IMR-90 (cell line): Measurements from ENCODE around the gene CNPY3. TPM values are rescaled to one million over a fixed set of nuclear protein-coding genes. Genes with fewer than 3 reads are reported as not detected.

ENCODE experiments used
- ATAC-seq: fragments of 200-7000 bp; cut with Tn5 transposase; 2 replicates; pipeline ENCODE4 v1.9.1; 2020; ENCODE audit warnings: low read depth, mild to moderate bottlenecking, moderate library complexity
- BruUV-seq: library from RNA; stranded (reverse); fragments of 400-500 nt; replicated peaks from 2 replicates; lab custom pipeline; 2021; lab: Mats Ljungman, UMichigan
- CTCF ChIA-PET: fragments of 300-600 bp; formaldehyde crosslinking; extraction: SDS; loops from one replicate; lab custom pipeline; 2021; ENCODE audit warnings: antibody characterized with exemption; lab: Yijun Ruan, JAX
- POLR2A ChIA-PET: fragments of 300-600 bp; sonication (Branson Sonifier 250); formaldehyde crosslinking; loops from one replicate; lab custom pipeline; 2022; ENCODE audit warnings: antibody characterized with exemption; ENCODE audit not compliant: unreplicated experiment; lab: Charles Lee
- DNase-seq: peaks from one replicate; pipeline ENCODE4 v3.0.0; 2013
- H2AFZ ChIP-seq: replicated peaks from 2 replicates; pipeline ENCODE3; 2013; ENCODE audit warnings: low read length, mild to moderate bottlenecking; ENCODE audit not compliant: poor library complexity
- H2AK5ac ChIP-seq: 2 replicates; pipeline ENCODE4 v1.6.1; 2013; ENCODE audit warnings: low read depth, low read length, inconsistent platforms
- H2AK9ac ChIP-seq: replicated peaks from 2 replicates; pipeline ENCODE3; 2013; ENCODE audit warnings: mild to moderate bottlenecking, low read depth, low read length, moderate library complexity; ENCODE audit not compliant: poor library complexity
- H2BK120ac ChIP-seq: 2 replicates; pipeline ENCODE4 v1.6.1; 2013; ENCODE audit warnings: low read depth, low read length, inconsistent platforms
- H2BK15ac ChIP-seq: 3 replicates; pipeline ENCODE4 v1.6.1; 2013; ENCODE audit warnings: low read depth, low read length, inconsistent platforms
- H2BK20ac ChIP-seq: 2 replicates; pipeline ENCODE4 v1.6.1; 2013; ENCODE audit warnings: low read depth, mild to moderate bottlenecking, inconsistent platforms, low read length, moderate library complexity
- H2BK5ac ChIP-seq: 2 replicates; pipeline ENCODE4 v1.6.1; 2013; ENCODE audit warnings: mild to moderate bottlenecking, low read depth, low read length, inconsistent platforms; ENCODE audit not compliant: poor library complexity, severe bottlenecking
- H3K14ac ChIP-seq: replicated peaks from 2 replicates; pipeline ENCODE4 v1.6.1; 2013; ENCODE audit warnings: low read depth, low read length, inconsistent platforms
- H3K18ac ChIP-seq: 2 replicates; pipeline ENCODE4 v1.6.1; 2013; ENCODE audit warnings: low read depth, low read length, control low read depth
- H3K23ac ChIP-seq: 2 replicates; pipeline ENCODE4 v1.6.1; 2013; ENCODE audit warnings: low read depth, low read length, inconsistent platforms
- H3K27ac ChIP-seq: 2 replicates; pipeline ENCODE4 v1.5.1; 2013; ENCODE audit warnings: mild to moderate bottlenecking, control low read depth, low read length; ENCODE audit not compliant: insufficient read depth
- H3K27me3 ChIP-seq: 2 replicates; pipeline ENCODE4 v1.6.1; 2013; ENCODE audit warnings: low read length; ENCODE audit not compliant: control insufficient read depth, insufficient read depth
- H3K36me3 ChIP-seq: 2 replicates; pipeline ENCODE4 v1.6.1; 2013; ENCODE audit warnings: low read length, mixed read lengths; ENCODE audit not compliant: control insufficient read depth, insufficient read depth
- H3K4ac ChIP-seq: 2 replicates; pipeline ENCODE4 v1.6.1; 2013; ENCODE audit warnings: low read depth, low read length, inconsistent platforms
- H3K4me1 ChIP-seq: 2 replicates; pipeline ENCODE4 v1.6.1; 2013; ENCODE audit warnings: low read length, mixed read lengths; ENCODE audit not compliant: control insufficient read depth, insufficient read depth
- H3K4me2 ChIP-seq: 2 replicates; pipeline ENCODE4 v1.6.1; 2013; ENCODE audit warnings: low read depth, mild to moderate bottlenecking, control low read depth, low read length, moderate library complexity
- H3K4me3 ChIP-seq: 2 replicates; pipeline ENCODE4 v1.5.1; 2013; ENCODE audit warnings: low read depth, mild to moderate bottlenecking, control low read depth, low read length, moderate library complexity; ENCODE audit not compliant: insufficient read depth
- H3K56ac ChIP-seq: 2 replicates; pipeline ENCODE4 v1.6.1; 2013; ENCODE audit warnings: low read length, inconsistent platforms; ENCODE audit not compliant: insufficient read depth; ENCODE audit errors: extremely low read depth
- H3K79me1 ChIP-seq, 2 experiments: 2 replicates each; pipeline ENCODE4 v1.6.1; 2013; ENCODE audit warnings: low read length in 2 of 2, inconsistent platforms in 1 of 2, low read depth in 1 of 2
- H3K9ac ChIP-seq: 2 replicates; pipeline ENCODE4 v1.6.1; 2013; ENCODE audit warnings: low read depth, low read length, control low read depth
- H3K9me1 ChIP-seq: 2 replicates; pipeline ENCODE4 v1.6.1; 2013; ENCODE audit warnings: low read length, inconsistent platforms; ENCODE audit not compliant: insufficient read depth
- H3K9me3 ChIP-seq: 2 replicates; pipeline ENCODE4 v1.6.1; 2013; ENCODE audit warnings: low read length; ENCODE audit not compliant: control insufficient read depth, insufficient read depth
- H4K20me1 ChIP-seq: 2 replicates; pipeline ENCODE4 v1.6.1; 2013; ENCODE audit warnings: low read length, inconsistent platforms; ENCODE audit not compliant: insufficient read depth
- H4K5ac ChIP-seq: 2 replicates; pipeline ENCODE4 v1.6.1; 2013; ENCODE audit warnings: mild to moderate bottlenecking, low read depth, low read length, control low read depth
- H4K8ac ChIP-seq, 2 experiments: 2 replicates each; pipeline ENCODE4 v1.6.1; 2013; ENCODE audit warnings: low read depth in 2 of 2, low read length in 2 of 2, control low read depth in 1 of 2, inconsistent platforms in 1 of 2
- H4K91ac ChIP-seq: 2 replicates; pipeline ENCODE4 v1.6.1; 2013; ENCODE audit warnings: low read depth, low read length, inconsistent platforms; ENCODE audit not compliant: insufficient read depth
- BHLHE40 ChIP-seq: fragments of 150-350 bp; IDR thresholded peaks from 2 replicates; pipeline ENCODE4 v1.6.1; 2016; ENCODE audit warnings: mild to moderate bottlenecking, low read depth, low read length
- CEBPB ChIP-seq: IDR thresholded peaks from 2 replicates; pipeline ENCODE4 v1.6.1; 2012; ENCODE audit warnings: low read depth, low read length, improper control_type of control experiment
- CHD1 ChIP-seq: IDR thresholded peaks from 2 replicates; pipeline ENCODE4 v1.6.1; 2012; ENCODE audit warnings: low read depth, low read length, improper control_type of control experiment
- FOS ChIP-seq: fragments of 150-350 bp; IDR thresholded peaks from 2 replicates; pipeline ENCODE4 v1.6.1; 2016; ENCODE audit warnings: low read depth, low read length
- MXI1 ChIP-seq: IDR thresholded peaks from 2 replicates; pipeline ENCODE4 v1.6.1; 2012; ENCODE audit warnings: low read depth, mild to moderate bottlenecking, low read length, moderate library complexity, borderline replicate concordance
- NFE2L2 ChIP-seq: fragments of 150-350 bp; IDR thresholded peaks from 2 replicates; pipeline ENCODE4 v1.6.1; 2016; ENCODE audit warnings: low read depth, mild to moderate bottlenecking, low read length
- RFX5 ChIP-seq: IDR thresholded peaks from 2 replicates; pipeline ENCODE4 v1.8.0; 2012; ENCODE audit warnings: low read depth, mild to moderate bottlenecking, low read length, moderate library complexity
- SMC3 ChIP-seq: fragments of 150-350 bp; IDR thresholded peaks from 2 replicates; pipeline ENCODE4 v1.6.1; 2016; ENCODE audit warnings: low read depth, mild to moderate bottlenecking, antibody characterized with exemption, low read length, moderate library complexity
- WGBS, 2 experiments: methylation state at CpG; one replicate each; pipeline versions ENCODE4 v1.1.5 to v1.1.7; 2013; ENCODE audit warnings: missing lambda C conversion rate in 2 of 2; ENCODE audit not compliant: insufficient read length in 1 of 2; ENCODE audit errors: extremely low coverage in 2 of 2; 5-methylcytosine and 5-hydroxymethylcytosine counted together
- dilution Hi-C: fragments of 300-500 bp; cut with HindIII; formaldehyde crosslinking; loops from one replicate; pipeline ENCODE4 v1.14.3; 2018; ENCODE audit warnings: low sequenced_read_pairs; ENCODE audit not compliant: unreplicated experiment
- in situ Hi-C: fragments of 300-500 bp; cut with MboI; formaldehyde crosslinking; loops from 3 replicates; pipeline ENCODE4 v1.14.3; 2019; ENCODE audit warnings: low sequenced_read_pairs, inconsistent platforms, mixed read lengths
- intact Hi-C: fragments of 100-400 bp; cut with micrococcal nuclease; formaldehyde crosslinking; loops from 2 replicates; pipeline ENCODE4 v1.10.0; 2022
- polyA plus RNA-seq, 3 experiments: library from polyadenylated mRNA; depleted of rRNA; stranded (reverse); fragments of >200 nt; gene quantifications; 2 replicates each; pipeline ENCODE4 v1.2.3, GENCODE V29; 2012; ENCODE audit warnings: low replicate concordance in 1 of 3
- total RNA-seq: library from RNA; depleted of rRNA; stranded (reverse); fragments of >200 nt; gene quantifications from 2 replicates; pipeline ENCODE4 v1.2.3, GENCODE V29; 2012

Gene CNPY3
- total and polyA plus RNA-seq, 2 of the 4 experiments (the other 2 are of a cell fraction) = 13.3 to 39.2 TPM

DNA sequence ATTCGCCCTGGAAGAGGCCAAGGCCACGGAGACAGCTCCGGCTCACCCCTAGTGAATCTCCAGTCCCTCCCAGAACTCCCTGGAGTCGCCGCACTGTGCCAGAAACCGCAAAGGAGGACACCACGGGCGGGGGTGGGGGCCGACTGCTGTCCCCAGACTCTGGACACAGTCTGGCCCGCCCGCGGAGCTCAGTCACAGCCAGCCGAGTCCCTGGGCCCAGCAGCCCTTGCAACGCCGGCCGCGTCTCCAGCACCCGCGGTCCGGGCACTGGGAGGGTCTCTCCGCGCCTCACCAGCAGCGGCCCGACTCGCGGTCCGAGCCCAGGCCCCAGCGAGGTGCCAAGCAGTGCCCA lies 49.2 kb downstream of the CNPY3 start:
- no peak overlapping the region for H3K18ac ChIP-seq
- no peak overlapping the region for H4K5ac ChIP-seq
- WGBS, 2 experiments = 0% methylated on average over 9 of the region's 28 CpGs; no CpG with 5 or more reads in 1 of the 2 experiments
- peak; percentile 44 for ATAC-seq
- intact Hi-C loops = loop anchor here (2.0 to 5.0 kb wide), 2 partner anchors 50 to 76 kb away; partner anchors contain the start of gene CNPY3
- H4K91ac ChIP-seq = 0 out of 2 replicates have a peak overlapping the region, but pooled peaks have one; percentile 6
- H2BK5ac ChIP-seq = peak overlapping the region; percentile 75
- 0 out of 2 replicates have a peak, but pooled peaks cover 5% of the 10 kb centered on the region for H4K20me1 ChIP-seq
- H3K4me1 ChIP-seq = peaks cover 5% of the 10 kb centered on the region
- dilution Hi-C loops = no loop called here
- H2BK120ac ChIP-seq = no peak overlapping the region
- peak overlapping the region; percentile 75 for H2AK5ac ChIP-seq
- peak overlapping the region; percentile 93 for H3K23ac ChIP-seq
- H3K9me3 ChIP-seq = no peaks in the 10 kb centered on the region
- no peak for DNase-seq
- TF ChIP-seq CEBPB (no peak), BHLHE40 (no peak), CHD1 (no peak; the same call in 1 of the 2 replicates), FOS (no peak), SMC3 (no peak), MXI1 (no peak), RFX5 (no peak), NFE2L2 (no peak)
- H2AFZ ChIP-seq = peak overlapping the region; percentile 94
- POLR2A ChIA-PET = interaction anchor here (0.6 kb wide), 1 partner anchor 49 kb away, joined by 4 read pairs; the partner anchor contains the start of gene CNPY3
- H4K8ac ChIP-seq = peak overlapping the region in 1 of 2 experiments; percentile 61; a peak in 1 of 4 replicates
- no peak overlapping the region for H2BK15ac ChIP-seq
- CTCF ChIA-PET = no interaction called here
- H3K36me3 ChIP-seq = peaks cover 9% of the 10 kb centered on the region
- in situ Hi-C loops = loop anchor here (5.0 kb wide), 1 partner anchor 46 kb away; no protein-coding TSS in a partner anchor
- BruUV-seq = no TSS peak
- peaks cover 9 to 47% of the 10 kb centered on the region in 2 experiments for H3K79me1 ChIP-seq
- H3K9ac ChIP-seq = peak overlapping the region; percentile 95
- peaks cover 15% of the 10 kb centered on the region for H3K9me1 ChIP-seq
- H3K4me3 ChIP-seq = peak overlapping the region; percentile 68
- H3K56ac ChIP-seq = peak overlapping the region; percentile 43; the same call in 1 of the 2 replicates
- peak overlapping the region; percentile 60 for H3K4ac ChIP-seq
- no peak overlapping the region; the same call in 1 of the 2 replicates for H2BK20ac ChIP-seq
- peak overlapping the region; percentile 83 for H3K27ac ChIP-seq
- H3K4me2 ChIP-seq = peak overlapping the region; percentile 92
- H3K27me3 ChIP-seq = no peaks in the 10 kb centered on the region
- H2AK9ac ChIP-seq = peak overlapping the region; percentile 99
- H3K14ac ChIP-seq = peak overlapping the region; percentile 94; the same call in 1 of the 2 replicates
